ENCODE measurements around the gene VDAC1. TPM values are rescaled to one million over a fixed set of nuclear protein-coding genes. Genes with fewer than 3 reads are reported as not detected.

Gene VDAC1
- total and polyA plus RNA-seq, 2 of the 8 experiments (the other 6 are each of a cell fraction or from before 2014, with no cell fraction given): 111 to 301 TPM

DNA sequence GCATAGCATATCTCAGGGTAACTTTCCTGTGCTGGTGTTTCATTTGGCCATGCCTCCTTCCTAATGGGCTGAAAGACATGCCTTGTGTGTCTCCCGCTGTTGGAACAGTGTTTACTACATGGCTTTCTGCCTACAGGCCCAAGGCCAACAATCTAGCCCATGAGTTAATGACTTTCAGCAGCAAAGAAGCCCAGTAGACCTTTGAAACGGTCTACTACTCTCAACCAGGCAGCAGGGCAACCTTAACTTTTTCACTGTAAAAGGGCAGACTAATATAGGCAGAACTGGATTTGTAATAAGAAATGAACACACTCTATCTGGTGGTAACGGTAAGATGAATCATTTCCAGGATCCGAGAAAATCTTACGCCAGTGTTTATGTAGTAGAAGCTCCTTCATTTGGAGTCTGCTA lies 57.3 kb downstream of the VDAC1 start (continued):
- TF ChIP-seq, protein P1, sequence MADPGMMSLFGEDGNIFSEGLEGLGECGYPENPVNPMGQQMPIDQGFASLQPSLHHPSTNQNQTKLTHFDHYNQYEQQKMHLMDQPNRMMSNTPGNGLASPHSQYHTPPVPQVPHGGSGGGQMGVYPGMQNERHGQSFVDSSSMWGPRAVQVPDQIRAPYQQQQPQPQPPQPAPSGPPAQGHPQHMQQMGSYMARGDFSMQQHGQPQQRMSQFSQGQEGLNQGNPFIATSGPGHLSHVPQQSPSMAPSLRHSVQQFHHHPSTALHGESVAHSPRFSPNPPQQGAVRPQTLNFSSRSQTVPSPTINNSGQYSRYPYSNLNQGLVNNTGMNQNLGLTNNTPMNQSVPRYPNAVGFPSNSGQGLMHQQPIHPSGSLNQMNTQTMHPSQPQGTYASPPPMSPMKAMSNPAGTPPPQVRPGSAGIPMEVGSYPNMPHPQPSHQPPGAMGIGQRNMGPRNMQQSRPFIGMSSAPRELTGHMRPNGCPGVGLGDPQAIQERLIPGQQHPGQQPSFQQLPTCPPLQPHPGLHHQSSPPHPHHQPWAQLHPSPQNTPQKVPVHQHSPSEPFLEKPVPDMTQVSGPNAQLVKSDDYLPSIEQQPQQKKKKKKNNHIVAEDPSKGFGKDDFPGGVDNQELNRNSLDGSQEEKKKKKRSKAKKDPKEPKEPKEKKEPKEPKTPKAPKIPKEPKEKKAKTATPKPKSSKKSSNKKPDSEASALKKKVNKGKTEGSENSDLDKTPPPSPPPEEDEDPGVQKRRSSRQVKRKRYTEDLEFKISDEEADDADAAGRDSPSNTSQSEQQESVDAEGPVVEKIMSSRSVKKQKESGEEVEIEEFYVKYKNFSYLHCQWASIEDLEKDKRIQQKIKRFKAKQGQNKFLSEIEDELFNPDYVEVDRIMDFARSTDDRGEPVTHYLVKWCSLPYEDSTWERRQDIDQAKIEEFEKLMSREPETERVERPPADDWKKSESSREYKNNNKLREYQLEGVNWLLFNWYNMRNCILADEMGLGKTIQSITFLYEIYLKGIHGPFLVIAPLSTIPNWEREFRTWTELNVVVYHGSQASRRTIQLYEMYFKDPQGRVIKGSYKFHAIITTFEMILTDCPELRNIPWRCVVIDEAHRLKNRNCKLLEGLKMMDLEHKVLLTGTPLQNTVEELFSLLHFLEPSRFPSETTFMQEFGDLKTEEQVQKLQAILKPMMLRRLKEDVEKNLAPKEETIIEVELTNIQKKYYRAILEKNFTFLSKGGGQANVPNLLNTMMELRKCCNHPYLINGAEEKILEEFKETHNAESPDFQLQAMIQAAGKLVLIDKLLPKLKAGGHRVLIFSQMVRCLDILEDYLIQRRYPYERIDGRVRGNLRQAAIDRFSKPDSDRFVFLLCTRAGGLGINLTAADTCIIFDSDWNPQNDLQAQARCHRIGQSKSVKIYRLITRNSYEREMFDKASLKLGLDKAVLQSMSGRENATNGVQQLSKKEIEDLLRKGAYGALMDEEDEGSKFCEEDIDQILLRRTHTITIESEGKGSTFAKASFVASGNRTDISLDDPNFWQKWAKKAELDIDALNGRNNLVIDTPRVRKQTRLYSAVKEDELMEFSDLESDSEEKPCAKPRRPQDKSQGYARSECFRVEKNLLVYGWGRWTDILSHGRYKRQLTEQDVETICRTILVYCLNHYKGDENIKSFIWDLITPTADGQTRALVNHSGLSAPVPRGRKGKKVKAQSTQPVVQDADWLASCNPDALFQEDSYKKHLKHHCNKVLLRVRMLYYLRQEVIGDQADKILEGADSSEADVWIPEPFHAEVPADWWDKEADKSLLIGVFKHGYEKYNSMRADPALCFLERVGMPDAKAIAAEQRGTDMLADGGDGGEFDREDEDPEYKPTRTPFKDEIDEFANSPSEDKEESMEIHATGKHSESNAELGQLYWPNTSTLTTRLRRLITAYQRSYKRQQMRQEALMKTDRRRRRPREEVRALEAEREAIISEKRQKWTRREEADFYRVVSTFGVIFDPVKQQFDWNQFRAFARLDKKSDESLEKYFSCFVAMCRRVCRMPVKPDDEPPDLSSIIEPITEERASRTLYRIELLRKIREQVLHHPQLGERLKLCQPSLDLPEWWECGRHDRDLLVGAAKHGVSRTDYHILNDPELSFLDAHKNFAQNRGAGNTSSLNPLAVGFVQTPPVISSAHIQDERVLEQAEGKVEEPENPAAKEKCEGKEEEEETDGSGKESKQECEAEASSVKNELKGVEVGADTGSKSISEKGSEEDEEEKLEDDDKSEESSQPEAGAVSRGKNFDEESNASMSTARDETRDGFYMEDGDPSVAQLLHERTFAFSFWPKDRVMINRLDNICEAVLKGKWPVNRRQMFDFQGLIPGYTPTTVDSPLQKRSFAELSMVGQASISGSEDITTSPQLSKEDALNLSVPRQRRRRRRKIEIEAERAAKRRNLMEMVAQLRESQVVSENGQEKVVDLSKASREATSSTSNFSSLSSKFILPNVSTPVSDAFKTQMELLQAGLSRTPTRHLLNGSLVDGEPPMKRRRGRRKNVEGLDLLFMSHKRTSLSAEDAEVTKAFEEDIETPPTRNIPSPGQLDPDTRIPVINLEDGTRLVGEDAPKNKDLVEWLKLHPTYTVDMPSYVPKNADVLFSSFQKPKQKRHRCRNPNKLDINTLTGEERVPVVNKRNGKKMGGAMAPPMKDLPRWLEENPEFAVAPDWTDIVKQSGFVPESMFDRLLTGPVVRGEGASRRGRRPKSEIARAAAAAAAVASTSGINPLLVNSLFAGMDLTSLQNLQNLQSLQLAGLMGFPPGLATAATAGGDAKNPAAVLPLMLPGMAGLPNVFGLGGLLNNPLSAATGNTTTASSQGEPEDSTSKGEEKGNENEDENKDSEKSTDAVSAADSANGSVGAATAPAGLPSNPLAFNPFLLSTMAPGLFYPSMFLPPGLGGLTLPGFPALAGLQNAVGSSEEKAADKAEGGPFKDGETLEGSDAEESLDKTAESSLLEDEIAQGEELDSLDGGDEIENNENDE (IDR thresholded peaks at IDR 0.05; ENCODE audit: insufficient replicate concordance, low read length): no peak
- no peak for TF ChIP-seq TAF7 (optimal IDR thresholded peaks at IDR 0.05; ENCODE audit: borderline replicate concordance, low read depth, low read length)
- TF ChIP-seq E2F6 (IDR thresholded peaks at IDR 0.05): no peak
- no peak for TF ChIP-seq HDAC2 (IDR thresholded peaks at IDR 0.05; ENCODE audit: borderline replicate concordance in 1 of 2, low read depth in 2 of 2, low read length in 2 of 2)
- no peak for TF ChIP-seq GABPA (IDR thresholded peaks at IDR 0.05; ENCODE audit: borderline replicate concordance, insufficient read depth, low read length)
- no peak for TF ChIP-seq CREB1 (IDR thresholded peaks at IDR 0.05)
- no peak for TF ChIP-seq NANOG (IDR thresholded peaks at IDR 0.05; ENCODE audit: insufficient read depth, low read depth, low read length, poor library complexity, severe bottlenecking)
- no peak for TF ChIP-seq CHD2 (IDR thresholded peaks at IDR 0.05; ENCODE audit: low read length)

All from H1 (cell line).